Measurements from ENCODE around the gene TIMP3.

DNA sequence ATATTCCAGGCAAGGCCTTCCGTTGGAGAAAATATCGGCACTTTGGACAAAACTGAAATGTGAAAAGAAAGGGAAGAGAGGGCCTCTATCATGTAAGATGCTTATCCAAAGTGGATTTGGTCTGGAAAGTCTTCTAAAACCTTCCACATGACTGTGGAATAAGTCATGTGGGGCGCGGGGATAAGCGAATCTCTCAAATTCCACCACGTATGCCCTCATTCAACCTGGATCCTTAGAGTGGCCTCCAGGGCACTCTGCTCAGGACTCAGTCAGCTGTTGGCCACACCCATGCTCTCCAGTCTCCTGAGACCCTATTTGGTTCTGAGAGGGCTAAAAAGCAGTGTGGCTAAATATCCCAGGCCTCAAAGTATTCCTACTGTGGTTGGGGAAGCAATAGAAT lies 2.0 kb upstream of the TIMP3 start:
- no peak for TF ChIP-seq POLR2A (IDR thresholded peaks at IDR 0.05)
- TF ChIP-seq, protein P1, sequence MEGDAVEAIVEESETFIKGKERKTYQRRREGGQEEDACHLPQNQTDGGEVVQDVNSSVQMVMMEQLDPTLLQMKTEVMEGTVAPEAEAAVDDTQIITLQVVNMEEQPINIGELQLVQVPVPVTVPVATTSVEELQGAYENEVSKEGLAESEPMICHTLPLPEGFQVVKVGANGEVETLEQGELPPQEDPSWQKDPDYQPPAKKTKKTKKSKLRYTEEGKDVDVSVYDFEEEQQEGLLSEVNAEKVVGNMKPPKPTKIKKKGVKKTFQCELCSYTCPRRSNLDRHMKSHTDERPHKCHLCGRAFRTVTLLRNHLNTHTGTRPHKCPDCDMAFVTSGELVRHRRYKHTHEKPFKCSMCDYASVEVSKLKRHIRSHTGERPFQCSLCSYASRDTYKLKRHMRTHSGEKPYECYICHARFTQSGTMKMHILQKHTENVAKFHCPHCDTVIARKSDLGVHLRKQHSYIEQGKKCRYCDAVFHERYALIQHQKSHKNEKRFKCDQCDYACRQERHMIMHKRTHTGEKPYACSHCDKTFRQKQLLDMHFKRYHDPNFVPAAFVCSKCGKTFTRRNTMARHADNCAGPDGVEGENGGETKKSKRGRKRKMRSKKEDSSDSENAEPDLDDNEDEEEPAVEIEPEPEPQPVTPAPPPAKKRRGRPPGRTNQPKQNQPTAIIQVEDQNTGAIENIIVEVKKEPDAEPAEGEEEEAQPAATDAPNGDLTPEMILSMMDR (IDR thresholded peaks at IDR 0.05): no peak
